Heart left ventricle (tissue), 13 donors: ENCODE measurements around the gene KIRREL3.

Experiments used
- POLR2A ChIP-seq, 2 donors: fragments of 450-650 bp; IDR thresholded peaks; one replicate each; pipeline ENCODE4 v1.6.1; 2017; ENCODE audit warnings: antibody characterized with exemption in 2 of 2, mild to moderate bottlenecking in 2 of 2, moderate library complexity in 2 of 2
- TF ChIP-seq, protein P1 (sequence below), 12 donors: fragments of 200-600 bp; sonication (generic) in 4 of 12; IDR thresholded peaks; one replicate each; pipeline versions ENCODE4 v1.5.0 to v1.8.0; 2018 to 2022; ENCODE audit warnings: antibody characterized with exemption in 12 of 12, mild to moderate bottlenecking in 5 of 12
- donor health status: ischemic (EF 13 %, LVEDD 7.1; RV severe dilation, severe dysfunction).
- donor health status: DM: no; HTN: yes; CAD: no.
- donor health status: DM: no; HTN: no; CAD: no.
- donor health status: ischemic (EF 25% LVEDD 6.9; RV normal size, moderate dysfunction).
- donor health status: ischemic (EF 25% LVEDD 5.7; RV mildly dilated, moderate dysfunction).
- donor health status: ischemic (EF 35%, LVEDD 5.7; RV mildly dilated, moderate dysfunction).
- donor health status: nonischemic (EF 11% LVEDD 7.7; RV severe dilation, severe dysfunction).
- donor health status: DM: yes; HTN: yes; CAD: no.
- donor health status: PGD.
- donor health status: ischemic (EF 29% LVEDD 5.4; RV normal size, mild dysfunction).
- donor health status: nonischemic (EF 23%, LVEDD 6.1; RV moderate dilation, normal function).

DNA sequence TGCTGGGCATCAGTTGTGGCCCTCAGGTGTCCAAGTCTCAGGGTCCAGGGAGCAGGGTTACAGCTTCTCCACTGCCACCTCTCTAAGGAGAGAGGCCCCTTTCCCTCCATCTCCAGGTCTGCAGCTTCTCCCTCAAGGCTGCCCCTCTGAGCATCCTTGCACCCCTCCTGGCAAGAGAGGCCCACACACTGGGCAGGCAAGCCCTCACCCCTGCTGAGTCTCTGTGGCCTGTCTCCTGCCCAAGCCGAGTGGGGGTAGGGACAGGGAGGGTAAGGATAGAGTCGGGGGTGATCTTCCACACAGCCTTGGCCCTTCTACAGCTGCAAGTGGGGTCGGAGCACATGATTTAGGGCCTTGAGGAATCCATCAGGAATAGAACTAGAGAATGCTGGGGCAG, 568.5 kb downstream of the KIRREL3 start:
- TF ChIP-seq POLR2A (IDR thresholded peaks at IDR 0.05): no peak
- TF ChIP-seq, protein P1, sequence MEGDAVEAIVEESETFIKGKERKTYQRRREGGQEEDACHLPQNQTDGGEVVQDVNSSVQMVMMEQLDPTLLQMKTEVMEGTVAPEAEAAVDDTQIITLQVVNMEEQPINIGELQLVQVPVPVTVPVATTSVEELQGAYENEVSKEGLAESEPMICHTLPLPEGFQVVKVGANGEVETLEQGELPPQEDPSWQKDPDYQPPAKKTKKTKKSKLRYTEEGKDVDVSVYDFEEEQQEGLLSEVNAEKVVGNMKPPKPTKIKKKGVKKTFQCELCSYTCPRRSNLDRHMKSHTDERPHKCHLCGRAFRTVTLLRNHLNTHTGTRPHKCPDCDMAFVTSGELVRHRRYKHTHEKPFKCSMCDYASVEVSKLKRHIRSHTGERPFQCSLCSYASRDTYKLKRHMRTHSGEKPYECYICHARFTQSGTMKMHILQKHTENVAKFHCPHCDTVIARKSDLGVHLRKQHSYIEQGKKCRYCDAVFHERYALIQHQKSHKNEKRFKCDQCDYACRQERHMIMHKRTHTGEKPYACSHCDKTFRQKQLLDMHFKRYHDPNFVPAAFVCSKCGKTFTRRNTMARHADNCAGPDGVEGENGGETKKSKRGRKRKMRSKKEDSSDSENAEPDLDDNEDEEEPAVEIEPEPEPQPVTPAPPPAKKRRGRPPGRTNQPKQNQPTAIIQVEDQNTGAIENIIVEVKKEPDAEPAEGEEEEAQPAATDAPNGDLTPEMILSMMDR (IDR thresholded peaks at IDR 0.05): no peak
